ENCODE data around the gene RNF150.

GRCh38 chr4:140947506-140947905 is 185.8 kb downstream of the RNF150 start:
- TF ChIP-seq CTCF (IDR thresholded peaks at IDR 0.05; ENCODE audit: low read depth, low read length, missing input control) (no peak), TAF1 (conservative IDR thresholded peaks at IDR 0.05) (no peak), FOXA1 (IDR thresholded peaks at IDR 0.05) (no peak), JUND (IDR thresholded peaks at IDR 0.05) (no peak), REST (IDR thresholded peaks at IDR 0.05) (no peak), ATF3 (IDR thresholded peaks at IDR 0.05) (no peak), EGR1 (IDR thresholded peaks at IDR 0.05; ENCODE audit: low read depth in 2 of 2) (no peak), MAX (IDR thresholded peaks at IDR 0.05) (no peak), RAD21 (IDR thresholded peaks at IDR 0.05) (no peak), HNF4G (IDR thresholded peaks at IDR 0.05) (no peak), YY1 (IDR thresholded peaks at IDR 0.05) (no peak), GABPA (IDR thresholded peaks at IDR 0.05 in 1 of 2, conservative IDR thresholded peaks at IDR 0.05 in 1 of 2) (no peak)
